GM21515 (cell line): ENCODE measurements around the gene FTO.

ENCODE experiments used
- ATAC-seq: cut with Tn5 transposase; IDR thresholded peaks from one replicate; pipeline ENCODE4 v1.9.1; 2021; ENCODE audit not compliant: unreplicated experiment

Gene FTO

DNA sequence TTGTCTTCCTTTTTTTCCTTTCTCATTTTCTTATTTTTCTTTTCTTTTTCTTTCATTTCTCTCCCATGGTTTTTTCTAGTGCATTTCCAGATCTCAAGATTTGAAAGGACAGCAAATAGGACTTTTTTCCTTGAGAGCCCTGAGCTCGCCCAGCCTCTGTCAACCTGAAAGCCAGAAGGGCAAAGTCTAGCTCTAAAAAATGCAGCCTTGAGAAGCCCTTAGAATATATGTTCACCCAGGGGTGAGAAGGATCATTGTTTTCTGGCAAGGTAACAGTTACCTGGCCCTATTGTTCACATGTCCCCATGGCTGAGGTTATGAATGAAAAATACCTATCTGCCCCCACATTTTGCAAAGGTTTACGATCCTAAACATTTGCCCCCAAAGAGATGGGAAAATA is 364.3 kb downstream of the FTO start:
- ATAC-seq: no peak

DNA sequence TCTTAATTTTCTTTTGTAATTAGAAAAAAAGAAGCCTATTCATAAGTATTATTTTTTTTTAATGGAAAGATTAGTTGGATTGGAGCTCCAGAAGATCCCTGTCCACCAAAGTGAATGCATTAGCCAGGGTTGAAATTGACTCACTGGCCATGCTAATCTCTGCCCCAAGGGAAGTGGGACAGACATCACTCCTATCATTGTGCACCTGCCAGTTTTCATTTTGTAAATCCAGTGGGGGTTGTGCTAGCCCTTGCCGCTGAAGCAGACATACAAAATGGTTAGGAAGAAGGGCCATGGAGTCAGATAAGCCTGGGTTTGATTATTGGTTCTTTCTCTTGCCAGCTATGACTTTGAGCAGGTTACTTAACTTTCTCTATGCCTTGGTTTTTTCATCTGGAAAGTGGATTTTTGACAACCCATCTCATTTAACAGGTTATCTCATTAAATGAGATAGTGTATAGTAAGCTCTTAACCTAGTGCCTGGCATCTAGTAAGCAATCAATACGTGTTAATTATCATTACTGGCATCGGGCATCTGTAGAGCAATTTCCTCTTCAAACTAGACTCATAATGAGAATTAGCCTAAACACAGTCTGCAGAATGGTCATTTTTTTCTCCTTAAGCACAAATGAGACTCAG is 365.8 kb downstream of the FTO start:
- no peak for ATAC-seq

DNA sequence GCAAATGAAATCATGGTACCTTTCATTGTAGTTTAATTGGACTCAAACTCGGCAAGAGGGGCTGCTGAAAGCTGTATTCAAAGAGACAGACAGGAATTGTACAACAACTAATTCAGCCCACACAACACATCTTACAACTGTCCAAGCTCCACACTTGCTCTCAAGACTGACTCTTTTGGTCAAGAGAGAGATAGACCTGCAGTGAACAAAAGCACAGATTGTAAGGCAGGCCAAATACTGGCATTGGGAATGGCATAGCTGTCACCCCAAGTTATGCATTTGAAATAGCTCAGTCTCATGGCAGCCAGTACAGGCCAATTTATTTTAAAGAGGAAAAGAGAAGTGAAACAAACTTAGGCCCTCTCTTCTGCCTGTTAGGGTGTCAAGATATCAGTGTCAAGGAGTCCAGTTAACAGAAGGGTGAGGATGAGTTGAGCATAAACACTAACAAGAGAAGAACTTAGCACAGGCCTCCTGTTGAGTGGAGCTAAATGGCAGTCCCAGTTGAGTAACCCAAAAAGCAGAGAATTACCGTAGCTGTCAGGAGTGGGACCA is 366.9 kb downstream of the FTO start:
- ATAC-seq: no peak

DNA sequence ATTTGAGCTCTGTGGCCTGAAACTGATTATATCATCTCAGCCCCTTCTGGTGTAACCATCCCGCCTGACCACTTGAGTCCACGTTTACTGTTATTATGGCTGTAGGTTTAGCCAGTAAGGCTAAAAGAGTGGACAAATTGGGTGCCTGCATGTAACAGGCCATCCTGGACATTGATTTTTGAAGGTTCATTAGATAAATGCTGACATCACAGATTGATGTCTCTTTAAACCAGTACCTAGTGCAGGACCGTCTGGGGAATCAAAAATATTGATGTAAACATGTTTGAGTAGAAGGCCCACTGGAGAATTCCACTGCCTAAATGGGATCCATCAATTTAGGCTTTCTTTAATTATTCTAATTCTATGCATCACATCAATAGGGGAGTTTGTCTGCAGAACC is 367.6 kb downstream of the FTO start:
- no peak for ATAC-seq

DNA sequence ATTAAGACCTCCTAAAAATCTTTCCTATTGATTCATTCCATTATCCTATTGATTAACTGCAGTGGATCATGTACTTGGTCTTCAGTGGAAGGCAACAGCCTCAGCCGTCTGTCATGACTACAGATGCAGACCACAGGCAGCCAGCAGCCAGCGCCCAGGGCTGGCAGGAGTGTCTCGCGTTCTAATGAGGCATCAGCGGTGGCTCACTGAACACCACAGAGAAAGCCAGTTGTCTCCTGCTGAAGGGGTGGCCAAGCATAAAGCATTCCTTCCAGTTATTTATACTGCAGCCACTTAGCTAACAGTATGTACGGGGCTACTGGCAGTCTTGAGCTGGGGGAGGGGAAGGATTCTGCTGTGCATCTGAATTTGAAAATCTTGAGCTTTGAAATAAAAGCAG is 368.3 kb downstream of the FTO start:
- ATAC-seq: no peak

DNA sequence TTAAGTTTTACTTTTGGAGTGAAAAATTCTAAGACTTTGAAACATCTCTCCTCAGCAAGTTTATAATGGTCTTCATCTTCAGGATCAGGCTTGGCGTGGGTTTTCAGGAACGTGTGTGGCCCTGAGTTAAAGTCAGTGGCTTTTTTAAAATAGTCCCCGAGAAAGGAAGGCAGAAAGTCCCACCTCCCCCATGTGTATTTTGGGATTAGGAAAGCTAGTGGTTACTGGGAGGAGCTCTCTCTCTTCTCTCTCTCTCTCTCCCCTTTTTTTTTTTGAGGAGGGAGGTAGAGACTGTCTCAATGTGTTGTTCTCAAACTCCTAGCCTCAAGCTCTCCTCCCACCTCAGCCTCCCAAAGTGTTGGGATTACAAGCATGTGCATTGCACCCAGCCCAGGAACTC is 369.4 kb downstream of the FTO start:
- ATAC-seq: no peak

DNA sequence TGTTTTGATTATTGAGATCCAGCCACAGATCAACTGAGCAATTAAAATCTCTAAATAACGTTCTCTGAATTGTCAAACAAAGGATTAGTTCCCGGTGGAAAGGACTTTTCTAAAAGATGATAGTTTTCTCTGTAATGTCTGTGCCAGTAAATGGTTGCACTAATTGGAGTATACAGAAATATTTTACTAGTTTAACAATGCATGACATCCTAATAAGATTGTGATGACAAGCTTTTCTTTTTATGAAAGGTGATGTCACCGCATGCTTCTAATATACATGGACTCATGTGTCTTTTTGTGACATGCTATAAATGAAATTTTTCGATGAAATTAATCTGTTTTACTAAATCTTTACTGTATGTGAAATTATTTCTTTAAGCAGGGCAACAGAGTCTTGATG is 371.5 kb downstream of the FTO start:
- ATAC-seq: no peak

DNA sequence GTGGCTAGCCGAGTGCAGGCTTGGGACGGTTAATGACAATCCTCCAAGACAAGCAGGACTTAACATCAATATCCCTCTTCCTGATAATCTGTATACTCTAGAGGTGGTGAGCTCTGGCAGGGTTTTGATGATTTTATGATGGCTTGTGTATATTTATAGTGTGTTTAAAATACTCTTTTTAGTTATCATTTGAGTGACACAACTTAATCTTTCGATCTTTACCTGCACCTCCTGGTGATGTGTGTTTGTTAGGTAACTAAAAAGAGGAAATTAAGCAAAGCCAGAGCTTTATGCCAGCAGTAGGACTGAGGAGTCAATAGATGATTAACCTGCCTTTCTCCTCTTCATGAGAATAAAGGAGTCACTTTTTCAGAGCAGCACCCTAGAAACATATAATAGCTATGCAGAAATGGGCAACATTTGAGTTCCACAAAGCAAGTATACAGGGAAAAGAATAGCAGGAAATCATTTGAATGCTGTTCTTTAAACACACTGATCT is 372.1 kb downstream of the FTO start:
- no peak for ATAC-seq

DNA sequence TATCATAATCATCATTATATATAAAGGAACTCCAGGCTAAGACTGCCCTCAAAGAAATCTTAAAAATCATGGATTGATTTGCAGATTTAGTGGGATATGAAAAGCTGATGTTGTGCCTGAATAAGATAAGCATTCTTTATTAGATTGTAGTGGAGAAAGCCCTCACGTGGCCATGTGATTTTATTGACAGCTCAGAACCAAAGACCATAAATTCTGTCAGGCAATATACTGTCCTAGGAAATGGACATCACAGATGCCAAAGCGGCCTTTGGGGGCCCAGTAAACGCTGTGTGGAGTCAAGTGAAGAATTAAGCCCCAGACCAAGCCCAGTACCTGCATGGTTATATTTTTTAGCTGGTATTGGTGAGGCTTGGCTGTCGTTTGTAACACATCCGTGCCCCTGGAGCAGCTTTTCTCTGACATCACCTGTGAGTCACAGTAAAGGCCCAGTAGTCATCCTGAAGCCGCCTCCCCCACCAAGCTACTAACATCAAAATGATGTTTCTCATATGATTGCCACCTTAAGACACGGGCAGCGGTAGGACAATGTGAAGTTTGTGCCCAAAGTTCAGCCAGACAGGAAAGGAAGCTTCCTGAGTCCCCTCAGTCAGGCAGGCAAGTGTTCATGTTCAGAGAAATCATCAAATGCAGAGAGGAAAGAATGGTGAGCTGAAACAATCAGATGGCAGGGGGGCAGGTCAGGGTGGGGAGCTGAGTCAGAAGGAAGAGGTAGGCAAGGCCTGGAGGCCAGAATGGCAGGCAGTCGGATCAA is 373.3 kb downstream of the FTO start:
- no peak for ATAC-seq

DNA sequence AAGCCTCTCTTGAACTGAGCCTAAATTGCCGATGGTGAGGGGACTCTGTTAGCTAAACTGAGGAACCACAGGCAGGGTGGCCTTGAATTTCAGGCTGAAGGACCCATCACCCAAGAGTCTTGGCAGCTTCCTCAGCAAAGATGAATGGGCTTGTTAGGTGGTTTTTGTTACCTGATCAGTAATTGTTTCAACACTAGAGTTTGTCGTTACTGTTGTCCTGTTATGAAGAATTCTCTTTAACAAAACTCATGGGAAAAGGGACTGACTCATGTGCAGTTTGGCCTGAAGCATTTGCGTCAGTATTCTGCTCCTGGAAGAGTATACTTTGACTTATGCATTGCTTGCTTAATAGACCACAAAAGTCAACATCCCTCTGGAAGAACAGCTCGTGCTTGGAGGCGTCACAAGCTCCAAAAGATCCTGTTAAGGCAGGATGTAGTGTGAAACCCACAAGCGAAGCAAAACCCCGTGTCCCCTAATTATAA is 376.6 kb downstream of the FTO start:
- ATAC-seq: no peak

DNA sequence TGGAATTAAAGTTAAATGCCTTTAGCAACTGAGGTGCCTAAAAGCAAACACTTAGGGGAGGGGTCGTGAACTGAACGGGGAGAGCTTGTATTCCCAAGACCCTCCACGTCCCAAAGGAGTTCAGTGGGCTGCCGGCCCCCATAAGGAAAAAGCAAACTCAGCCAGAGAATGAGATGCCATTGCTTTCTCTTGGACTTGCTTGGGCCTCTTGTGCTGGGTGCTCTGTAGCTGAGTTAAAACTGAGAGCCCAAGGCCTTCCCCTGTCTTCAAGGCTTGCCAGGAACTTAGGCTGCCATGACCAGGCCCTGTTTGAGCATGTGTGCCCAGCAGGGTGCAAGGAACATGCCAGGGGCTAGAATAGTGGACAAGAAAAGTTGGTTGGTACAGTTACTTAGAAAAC is 382.8 kb downstream of the FTO start:
- ATAC-seq: no peak

DNA sequence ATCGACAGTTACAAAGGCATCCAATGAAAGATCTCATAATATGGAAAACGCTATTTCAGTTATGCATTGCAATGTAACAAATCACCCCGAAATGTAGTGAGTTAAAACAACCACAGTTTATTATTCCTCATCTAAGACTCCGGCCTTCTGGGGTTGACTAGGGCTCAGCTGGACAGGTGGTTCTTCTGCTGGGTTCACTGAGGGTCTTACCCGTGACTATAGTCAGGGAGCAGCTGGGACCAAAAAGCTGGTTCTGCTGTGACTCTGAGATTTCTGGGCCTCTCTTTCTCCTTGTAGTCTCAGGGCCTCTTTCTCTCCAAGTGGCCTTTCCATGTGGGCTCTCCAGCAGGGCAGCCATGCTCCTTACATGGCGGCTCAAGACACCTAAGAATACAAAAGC is 386.6 kb downstream of the FTO start:
- ATAC-seq: no peak

DNA sequence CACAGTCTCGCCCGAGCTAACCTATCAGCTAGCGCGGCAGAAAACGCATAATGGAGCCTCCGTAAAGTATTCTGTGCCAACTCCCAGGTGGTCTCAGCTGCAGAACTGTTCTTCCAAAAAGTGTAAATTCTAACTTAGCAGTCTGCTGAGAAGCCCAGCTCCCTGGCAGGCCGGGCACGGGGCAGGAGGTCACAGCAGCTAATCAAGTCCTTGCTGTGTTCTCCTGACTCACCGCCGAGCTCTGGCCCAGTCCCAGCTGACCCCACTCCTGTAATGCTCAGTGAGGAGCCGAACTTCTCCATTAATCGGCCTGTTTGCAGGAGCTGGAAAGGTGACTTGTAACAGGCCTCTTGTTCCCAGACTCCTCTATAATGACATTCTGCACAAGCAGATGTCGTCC is 389.3 kb downstream of the FTO start:
- no peak for ATAC-seq

DNA sequence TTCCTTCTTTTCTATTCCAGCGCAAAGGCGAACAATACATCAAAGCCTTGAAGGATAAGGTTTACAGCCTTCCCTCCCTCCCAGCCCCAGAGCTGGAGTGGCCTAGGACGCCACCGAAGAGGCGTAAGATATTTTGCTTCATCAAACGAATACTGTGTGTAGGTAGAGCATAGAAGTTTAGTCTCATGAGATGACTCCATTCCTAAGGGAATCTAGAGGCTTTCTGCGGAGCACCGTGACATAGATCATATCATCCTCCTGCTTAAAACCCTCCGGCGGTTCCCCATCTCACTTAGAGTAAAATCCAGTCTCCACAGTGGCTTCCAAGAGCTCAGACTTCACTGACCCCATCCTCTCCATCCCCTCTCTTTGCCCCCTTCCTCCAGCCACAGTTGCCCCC is 390.7 kb downstream of the FTO start:
- ATAC-seq: no peak

DNA sequence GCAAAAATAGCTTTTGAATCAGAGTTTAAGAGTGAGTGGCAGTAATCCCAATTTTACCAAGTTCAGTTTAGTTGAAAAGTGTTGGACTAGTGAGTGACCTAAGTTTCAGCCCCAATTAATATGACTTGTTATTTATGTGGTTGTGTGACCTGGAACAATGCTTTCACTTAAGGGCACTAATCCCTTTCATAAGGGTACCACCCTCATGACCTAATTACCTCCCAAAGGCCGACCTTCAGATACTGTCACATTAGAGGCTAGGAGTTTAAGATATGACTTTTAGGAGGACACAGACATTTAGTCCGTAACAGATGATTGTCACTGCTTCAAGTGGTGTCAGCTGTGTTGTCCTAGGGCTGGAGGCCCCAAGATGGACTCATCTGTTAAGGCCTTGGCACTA is 392.7 kb downstream of the FTO start:
- no peak for ATAC-seq

DNA sequence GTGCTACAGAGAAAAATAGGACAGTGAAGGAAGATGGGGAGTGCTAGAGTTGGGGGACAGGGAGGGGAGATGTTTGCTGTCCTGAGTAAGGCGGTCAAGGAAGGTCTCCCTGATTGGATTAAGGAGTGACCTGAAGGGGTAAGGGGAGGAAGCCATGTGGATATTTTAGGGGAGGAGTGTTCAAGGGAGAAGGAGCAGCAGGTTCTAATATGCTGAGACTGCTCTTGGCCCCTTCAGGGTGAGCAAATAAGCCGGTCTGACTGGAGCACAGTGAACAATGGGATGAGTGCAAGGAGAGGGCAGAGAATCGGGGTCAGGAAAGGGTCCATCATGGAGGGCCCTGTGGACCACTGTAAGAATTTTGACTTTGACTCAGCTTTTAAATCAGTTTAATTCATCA is 393.8 kb downstream of the FTO start:
- no peak for ATAC-seq

DNA sequence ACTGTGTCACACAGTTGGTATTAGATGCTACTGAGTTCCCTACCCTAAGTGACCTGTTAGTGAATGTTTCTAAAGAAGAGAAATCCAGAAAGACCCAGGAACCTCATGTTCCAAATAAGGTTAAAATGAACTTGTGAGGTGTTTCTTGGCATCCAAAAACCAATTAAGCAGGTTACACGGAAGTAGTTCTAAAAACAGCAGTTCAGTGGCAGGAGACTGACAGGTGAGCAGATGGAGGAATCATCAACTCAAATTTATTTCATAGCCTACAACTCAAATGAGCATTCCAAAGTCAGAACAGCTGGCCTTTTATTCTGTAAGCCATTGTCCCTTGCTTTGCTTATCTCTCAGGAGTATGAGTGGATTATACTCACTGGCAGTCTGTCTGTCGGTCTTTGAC is 394.3 kb downstream of the FTO start:
- ATAC-seq: no peak

DNA sequence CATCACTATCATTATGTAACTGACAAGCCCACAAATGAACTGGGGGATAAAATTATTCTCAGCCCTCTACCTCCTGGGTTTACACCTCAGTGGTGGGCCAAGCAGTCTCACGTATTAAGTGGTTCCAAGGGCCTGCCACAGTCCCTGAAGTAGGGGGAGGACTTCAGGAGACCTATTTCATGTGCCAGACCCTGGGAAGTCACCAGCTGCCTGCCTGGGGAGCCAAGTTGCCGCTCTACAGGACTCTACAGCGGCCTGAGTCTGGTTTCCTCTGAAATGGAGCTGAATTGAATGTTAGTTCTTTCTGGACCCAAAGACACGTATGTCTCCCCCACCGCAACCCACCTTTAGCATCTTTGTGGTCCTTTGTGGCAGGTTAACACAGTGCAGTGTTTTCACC is 395.7 kb downstream of the FTO start:
- ATAC-seq: no peak

DNA sequence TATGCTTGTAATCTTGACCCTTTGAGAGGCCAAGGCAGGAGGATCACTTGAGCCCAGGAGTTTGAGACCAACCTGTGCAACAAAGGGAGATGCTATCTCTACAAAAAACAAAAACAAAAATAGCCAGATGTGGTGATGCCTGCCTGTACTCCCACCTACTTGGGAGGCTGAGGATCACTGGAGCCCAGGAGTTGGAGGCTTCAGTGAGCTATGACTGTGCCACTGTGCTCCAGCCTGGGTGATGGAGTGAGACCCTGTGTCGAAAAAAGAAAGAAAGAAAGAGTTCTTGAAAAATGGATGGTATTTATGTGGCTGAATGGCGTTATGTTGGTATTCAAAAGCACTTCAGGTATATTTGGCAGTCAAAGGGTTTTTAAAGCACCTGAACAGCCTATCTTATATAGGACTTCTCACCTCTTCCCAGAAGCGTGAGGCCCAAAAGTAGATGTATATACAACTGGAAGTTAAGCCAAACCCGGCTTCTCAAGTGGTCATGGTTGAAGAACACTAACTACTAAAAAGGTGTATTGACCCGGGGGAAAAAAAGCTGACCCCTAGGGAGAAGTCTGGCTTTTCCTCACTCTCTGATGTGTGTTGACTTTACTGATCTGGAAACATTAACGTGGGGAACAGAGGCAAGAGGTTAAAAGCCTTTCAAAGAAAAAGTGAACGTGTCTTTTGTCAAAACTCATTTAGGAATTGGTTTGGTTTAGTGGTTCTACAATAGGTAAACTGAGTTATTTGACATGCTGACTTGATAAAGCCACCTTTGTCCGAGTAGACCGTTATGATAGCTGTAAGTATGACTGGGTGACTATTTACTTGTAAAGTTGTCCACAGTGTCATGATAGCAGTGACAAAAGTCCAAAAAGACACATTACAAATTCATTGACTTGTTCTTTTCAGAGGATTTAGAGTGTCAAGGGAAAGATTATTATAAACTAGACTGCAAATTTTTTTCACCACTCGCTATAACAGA is 399.2 kb downstream of the FTO start:
- no peak for ATAC-seq

DNA sequence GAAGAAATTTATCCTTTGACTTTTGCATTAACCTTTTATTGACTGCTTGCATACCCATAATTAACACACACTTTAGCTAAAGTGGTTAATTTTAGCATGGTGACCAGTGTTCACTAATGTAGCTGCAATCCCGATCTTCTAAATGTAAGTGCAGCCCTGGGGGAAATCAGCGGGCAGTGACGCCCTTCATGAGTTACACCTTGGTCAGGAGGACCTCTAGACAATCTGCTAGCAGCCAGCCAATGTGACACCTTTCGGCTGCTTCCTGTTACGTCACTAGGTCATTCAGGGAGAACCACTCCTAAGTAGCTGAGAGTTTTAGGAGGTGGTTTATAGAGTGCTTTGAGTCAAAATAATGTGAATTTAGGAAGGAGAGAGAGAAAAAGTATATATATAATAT is 402.1 kb downstream of the FTO start:
- ATAC-seq: no peak

DNA sequence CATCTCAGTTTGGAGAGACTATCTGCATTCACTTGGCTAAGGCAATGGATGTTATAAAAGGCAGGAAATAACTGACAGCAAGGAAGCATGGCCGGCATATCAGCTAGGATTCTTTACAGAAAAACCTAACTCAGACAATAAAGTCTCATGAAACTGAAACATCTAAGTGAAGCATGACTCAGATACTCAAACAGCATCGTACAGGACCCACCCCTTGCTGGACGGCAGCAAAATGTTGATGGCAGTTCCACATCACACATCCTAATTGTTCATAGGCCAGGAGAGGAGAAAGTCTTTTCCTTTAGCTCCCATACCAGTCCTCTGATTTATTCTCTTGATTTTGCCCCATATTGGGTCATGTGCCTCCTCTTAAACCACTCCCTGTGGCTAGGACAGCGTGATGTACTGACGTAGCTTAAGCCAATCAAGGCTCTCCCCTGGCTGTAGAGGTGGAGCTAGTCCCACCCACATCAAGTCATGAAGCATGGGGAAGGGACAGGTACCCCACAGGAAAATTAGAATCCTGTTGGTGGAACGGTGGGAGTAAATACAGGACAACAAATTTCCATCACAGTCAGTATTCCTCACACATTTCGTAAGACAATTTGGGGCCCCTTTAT is 403.7 kb downstream of the FTO start:
- ATAC-seq: no peak
